Measurements from ENCODE around the gene PPP1R12A.

The PPP1R12A gene

GRCh38 chr12:79874665-79875064, 60.2 kb downstream of the PPP1R12A start:
- H3K27ac ChIP-seq, result no peak overlapping the region
- no peak for TF ChIP-seq CTCF (conservative IDR thresholded peaks at IDR 0.05)
- no peak for TF ChIP-seq ZFX (IDR thresholded peaks at IDR 0.05)

GRCh38 chr12:79873201-79873600, 61.7 kb downstream of the PPP1R12A start:
- no peak for TF ChIP-seq CTCF (conservative IDR thresholded peaks at IDR 0.05)
- TF ChIP-seq ZFX (IDR thresholded peaks at IDR 0.05), result no peak
- H3K27ac ChIP-seq, result no peak overlapping the region

- no peak overlapping the region for H3K27ac ChIP-seq
Observed at GRCh38 chr12:79871621-79872020, 63.3 kb downstream of the PPP1R12A start.

DNA sequence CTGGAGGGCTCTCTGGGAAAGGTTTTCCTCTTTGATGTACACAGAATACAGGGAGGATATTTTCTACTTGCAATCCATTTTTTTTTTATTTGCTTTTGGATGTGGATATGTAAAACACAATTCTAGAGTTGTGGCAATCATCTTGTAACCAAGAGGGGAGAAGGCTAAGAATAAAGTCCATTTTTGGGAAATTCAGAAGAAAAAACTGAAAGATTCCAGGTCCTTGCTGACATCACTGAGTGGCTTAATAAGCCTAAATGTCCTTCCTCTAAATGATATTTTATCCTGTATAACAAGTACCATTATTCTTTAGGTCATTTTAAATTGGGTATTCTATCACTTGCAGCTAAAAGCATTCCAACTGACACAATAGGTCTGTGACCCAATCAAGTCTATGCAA, 64.0 kb downstream of the PPP1R12A start:
- no peak overlapping the region for H3K27ac ChIP-seq
- TF ChIP-seq ZFX (IDR thresholded peaks at IDR 0.05) (no peak), CTCF (conservative IDR thresholded peaks at IDR 0.05) (no peak)

More at GRCh38 chr12:79871621-79872020, 63.3 kb downstream of the PPP1R12A start:
- TF ChIP-seq CTCF (conservative IDR thresholded peaks at IDR 0.05), result no peak
- TF ChIP-seq ZFX (IDR thresholded peaks at IDR 0.05), result no peak

- no peak overlapping the region for H3K27ac ChIP-seq
- TF ChIP-seq ZFX (IDR thresholded peaks at IDR 0.05) (no peak), CTCF (conservative IDR thresholded peaks at IDR 0.05) (no peak)
Observed at GRCh38 chr12:79859646-79860045, 75.3 kb downstream of the PPP1R12A start.

DNA sequence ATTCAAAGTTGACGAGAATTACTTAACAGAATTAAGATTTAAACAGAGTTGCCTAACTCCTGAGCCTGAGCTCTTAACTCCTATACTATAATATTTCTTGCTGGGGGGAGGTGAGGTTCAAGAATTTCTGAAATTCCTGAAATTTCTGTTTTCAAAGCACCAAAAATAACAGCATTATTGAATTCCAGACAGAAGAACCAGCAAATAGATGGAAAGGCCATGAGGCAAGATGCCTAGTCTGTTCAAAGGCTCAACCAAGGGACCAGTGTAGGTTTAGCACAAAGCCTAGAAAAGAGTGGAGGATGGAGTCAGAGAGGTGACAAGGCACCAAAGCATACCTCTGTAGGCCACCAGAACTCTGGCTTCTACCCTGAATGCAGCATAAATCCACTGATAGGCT, 76.4 kb downstream of the PPP1R12A start:
- no peak overlapping the region for H3K27ac ChIP-seq
- TF ChIP-seq CTCF (conservative IDR thresholded peaks at IDR 0.05) (no peak), ZFX (IDR thresholded peaks at IDR 0.05) (no peak)

GRCh38 chr12:79857675-79858074, 77.2 kb downstream of the PPP1R12A start:
- TF ChIP-seq CTCF (conservative IDR thresholded peaks at IDR 0.05) (no peak), ZFX (IDR thresholded peaks at IDR 0.05) (no peak)
- no peak overlapping the region for H3K27ac ChIP-seq

All from C4-2B (cell line).